ENCODE measurements around the gene KRT6A. TPM values are rescaled to one million over a fixed set of nuclear protein-coding genes. Genes with fewer than 3 reads are reported as not detected.
"Not testable (repeated sequence)": the region's sequence is repeated elsewhere in the genome, so short reads cannot be mapped to it uniquely, and the experiment has no call there.

Gene KRT6A
- total RNA-seq, 1 donor from 2014 or later: 1.9 TPM

GRCh38 chr12:52499806-52500560 lies 6.9 kb upstream of the KRT6A start:
- no peak for DNase-seq

DNA sequence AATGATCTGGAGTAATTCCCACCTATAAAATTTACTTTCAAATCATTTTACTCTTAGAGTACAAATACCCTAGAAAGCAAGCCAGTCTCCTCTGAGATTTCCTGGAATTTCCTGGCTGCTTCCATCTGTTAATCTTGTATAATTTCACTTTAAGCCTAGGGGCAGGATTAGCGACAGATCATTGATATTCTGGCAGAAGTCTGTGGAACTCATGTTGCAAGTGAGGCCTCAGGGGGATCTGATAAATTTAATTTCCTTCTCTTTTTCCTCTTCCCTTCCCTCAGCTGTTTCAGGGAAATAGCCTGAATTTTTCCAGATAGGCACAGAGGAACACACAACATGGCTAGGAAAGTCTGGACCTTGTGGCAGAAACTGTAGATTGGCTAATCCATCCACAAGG lies 5.9 kb upstream of the KRT6A start:
- no peak for DNase-seq

- no peak for DNase-seq
Observed at GRCh38 chr12:52497975-52498374, 4.9 kb upstream of the KRT6A start.

GRCh38 chr12:52496590-52497071 lies 3.6 kb upstream of the KRT6A start:
- no peak for DNase-seq

- no peak for DNase-seq
Observed at GRCh38 chr12:52496054-52496453, 3.0 kb upstream of the KRT6A start.

DNA sequence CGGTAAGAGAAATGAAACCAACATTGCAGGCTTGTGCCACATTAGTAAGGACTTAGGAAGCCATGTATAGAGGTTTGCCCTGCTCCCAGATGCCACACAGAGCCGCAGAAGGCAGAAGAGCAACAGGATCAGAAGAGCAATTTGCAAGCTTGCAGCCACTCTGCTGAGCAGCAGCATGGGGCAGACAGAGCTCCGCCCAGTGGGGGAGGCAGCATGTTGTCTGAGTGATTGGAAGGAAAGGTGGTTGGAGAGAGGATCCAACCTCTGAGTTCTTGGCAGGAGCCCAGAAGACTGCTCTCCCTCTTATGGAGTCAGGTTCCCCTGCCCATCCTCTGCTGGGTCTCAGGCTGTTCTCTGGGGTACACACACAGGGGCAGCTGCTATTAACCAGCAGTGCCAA lies 2.3 kb upstream of the KRT6A start:
- DNase-seq: no peak

DNA sequence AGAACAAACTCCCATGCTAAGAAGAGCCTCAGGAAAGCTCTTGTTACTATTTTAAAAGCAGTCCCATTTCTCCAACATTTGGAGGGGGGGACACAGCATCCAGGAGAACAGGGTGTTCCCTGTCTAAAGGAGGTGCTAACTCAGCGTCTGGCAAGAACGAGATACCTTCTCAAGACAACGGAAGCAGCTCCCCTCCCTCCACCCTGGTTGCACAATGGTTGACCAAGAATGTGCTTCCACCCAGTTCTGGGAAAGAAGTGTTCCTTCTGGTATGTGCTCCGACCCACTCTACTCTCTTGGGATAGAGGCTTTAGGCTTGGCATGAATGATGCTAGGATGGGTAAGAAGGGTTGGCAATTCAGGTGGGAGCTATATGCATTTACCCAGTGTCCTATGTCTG lies 1.5 kb upstream of the KRT6A start:
- no peak for DNase-seq

- DNase-seq: no peak
Observed at GRCh38 chr12:52494100-52494499, 1.0 kb upstream of the KRT6A start.

- not testable (repeated sequence) for DNase-seq
Observed at GRCh38 chr12:52492405-52492804, 652 bp downstream of the KRT6A start.

GRCh38 chr12:52491495-52491894 lies 1.6 kb downstream of the KRT6A start:
- not testable (repeated sequence) for DNase-seq

DNA sequence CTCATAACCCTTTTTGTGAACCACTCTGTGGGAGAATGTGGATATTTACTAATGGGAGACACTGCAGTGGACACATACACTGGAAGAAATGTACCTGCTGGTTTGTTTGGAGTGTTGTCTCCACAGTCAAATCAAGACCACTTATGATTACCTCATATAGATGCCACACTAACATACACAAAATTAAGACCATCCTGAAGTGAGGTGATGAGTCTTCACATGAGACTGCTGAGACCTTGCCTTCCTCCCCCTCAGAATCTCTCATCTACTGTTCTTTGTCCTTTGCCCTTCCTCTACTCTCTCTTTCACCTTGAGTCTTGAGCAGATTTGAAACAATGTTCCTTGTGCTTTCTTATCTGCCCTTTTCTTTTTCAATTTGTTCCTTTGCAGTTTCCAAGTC lies 4.3 kb downstream of the KRT6A start:
- DNase-seq: no peak

DNA sequence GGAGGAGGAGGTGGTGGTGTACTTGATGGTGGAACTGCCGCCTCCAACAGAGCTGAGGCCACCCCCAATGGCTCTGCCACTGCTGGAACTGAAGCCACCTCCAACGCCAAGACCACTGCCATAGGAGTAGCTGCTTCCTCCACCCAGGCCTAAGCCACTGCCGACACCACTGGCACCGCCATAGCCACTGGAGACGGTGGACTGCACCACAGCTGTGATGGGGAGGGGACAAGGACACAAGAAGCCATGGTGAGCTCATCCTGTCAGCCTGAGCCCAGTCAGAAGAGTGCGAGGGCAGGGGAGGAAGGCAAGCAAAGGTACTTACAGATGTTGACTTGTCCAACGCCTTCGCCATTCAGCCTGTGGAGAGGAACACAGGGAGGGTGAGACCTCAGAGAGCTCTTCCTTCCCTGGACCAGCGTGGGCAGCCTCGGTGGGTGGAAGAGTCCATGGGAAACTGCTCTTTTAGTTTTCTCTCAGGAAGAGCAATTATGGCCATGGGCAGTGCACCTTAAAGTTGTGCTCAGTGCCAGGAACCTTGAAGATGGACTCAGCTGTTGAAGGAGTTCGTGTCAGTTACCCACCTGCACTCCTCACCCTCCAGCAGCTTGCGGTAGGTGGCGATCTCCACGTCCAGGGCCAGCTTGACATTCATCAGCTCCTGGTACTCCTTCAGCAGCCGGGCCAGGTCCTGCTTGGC lies 5.2 kb downstream of the KRT6A start:
- DNase-seq: not testable (repeated sequence)

DNA sequence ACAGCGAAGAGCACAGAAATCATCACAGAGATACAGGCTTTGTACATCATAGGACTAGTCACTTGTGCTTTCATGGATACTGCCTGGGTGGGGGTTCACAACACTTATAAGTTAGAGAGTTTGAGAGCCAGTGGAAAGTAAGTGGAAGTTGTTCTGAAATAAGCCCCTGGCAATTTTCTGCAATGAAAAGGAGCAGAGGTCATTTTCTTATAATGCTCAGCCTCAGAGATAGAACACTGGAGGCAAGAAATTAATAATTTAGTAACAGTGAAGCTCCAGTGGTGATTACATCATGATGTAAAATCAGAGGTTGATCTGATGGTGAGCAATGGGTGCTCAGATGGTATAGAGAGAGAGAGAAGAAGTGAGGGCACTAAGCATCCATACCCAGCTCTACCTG lies 5.8 kb downstream of the KRT6A start:
- no peak for DNase-seq

DNA sequence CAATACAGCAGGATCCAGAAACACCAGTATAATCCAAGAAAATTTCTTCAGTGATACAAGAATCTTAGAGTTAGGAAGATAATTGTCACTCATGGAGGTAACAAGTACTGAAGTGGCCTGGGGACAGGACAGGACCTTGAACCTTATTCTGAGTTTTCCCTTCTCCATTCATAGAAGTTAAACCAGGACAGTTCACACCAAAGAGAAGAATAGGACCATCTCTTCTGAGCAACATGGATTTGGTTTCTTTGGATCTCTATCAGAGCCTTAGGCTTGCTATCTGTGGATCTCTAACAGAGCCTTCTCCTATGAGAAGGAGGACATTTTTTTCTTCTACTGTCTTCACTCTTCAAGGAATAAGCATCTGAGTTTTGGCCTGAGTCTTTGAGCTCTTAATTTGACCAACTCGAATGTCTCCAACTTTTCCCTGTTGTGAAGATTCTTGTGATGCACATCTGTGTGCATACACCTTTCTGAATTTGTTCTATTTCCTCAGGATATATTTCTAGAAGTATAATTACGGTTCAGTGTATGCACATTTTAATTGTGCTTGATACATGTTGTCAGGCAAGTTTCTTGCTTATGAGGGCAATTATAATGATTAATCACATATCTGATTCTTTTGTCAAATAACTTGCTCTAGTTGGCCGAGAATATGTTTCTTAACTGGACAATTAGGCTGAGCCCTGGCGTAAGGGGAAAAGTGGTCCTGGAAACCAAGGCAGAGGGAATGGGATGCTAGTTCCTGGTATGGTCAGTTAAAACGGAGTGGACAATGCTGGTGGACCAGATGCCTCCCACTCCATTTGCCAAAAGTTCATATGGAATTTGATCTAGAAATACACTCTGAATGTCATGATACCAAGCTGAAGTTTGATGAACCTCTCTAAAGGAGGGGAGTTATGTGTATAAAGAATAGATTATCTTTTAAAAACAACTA lies 6.6 kb downstream of the KRT6A start:
- no peak for DNase-seq

DNA sequence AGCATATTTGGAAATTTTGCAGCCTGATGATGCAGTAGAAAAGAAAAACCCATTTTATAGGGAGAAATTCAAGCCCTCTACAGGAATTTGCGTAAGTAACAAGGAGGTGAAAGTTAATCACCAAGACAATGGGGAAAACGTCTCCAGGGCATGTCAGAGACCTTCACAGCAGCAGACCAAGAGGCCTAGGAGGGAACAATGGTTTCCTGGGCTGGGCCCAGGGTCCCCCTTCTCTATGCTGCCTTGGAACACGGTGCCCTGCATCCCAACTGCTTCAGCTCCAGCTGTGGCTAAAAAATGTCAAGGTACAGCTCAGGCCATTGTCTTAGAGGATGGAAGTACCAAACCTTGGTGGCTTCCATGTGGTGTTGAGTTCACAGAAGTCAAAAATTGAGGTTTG lies 13.0 kb downstream of the KRT6A start:
- DNase-seq: no peak

DNA sequence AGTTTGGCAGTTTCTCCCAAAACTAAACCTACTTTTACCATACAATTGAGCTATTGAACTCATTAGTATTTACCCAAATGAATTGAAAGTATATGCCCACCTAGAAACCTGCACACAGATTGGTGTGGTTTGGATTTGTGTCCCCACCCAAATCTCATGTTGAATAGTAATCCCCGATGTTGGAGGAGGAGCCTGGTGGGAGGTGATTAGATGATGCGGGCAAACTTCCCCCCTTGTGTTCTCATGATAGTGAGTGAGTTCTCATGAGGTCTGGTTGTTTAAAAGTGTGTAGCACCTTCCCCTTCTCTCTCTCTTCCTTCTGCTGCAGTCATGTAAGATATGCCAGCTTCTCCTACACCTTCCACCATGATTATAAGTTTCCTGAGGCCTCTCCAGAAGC lies 15.4 kb downstream of the KRT6A start:
- no peak for DNase-seq

DNA sequence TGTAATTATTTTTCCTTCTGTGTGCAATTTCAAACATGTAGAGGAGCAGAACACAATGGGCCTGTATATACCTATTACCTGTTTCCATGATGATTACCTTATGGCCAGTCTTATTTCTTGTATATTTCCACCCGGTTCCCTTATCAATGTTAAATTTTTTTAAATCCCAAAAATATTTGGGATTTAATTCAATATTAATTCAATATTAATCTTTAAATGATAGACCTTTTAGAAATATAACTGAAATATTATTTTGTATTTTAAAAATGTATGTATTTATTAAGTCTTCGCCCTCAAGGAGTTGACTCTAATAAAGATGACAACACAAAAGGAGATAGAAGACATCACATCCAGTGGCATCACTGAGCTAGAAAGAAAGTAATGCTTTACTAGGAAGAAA lies 18.8 kb downstream of the KRT6A start:
- DNase-seq: no peak

GRCh38 chr12:52473768-52474167 lies 19.3 kb downstream of the KRT6A start, which contains the start of gene KRT6C:
TSS of gene KRT6C (minus strand) at chr12:52473805. CDS start at chr12:52473737, 68 bp downstream.
- DNase-seq: no peak

DNA sequence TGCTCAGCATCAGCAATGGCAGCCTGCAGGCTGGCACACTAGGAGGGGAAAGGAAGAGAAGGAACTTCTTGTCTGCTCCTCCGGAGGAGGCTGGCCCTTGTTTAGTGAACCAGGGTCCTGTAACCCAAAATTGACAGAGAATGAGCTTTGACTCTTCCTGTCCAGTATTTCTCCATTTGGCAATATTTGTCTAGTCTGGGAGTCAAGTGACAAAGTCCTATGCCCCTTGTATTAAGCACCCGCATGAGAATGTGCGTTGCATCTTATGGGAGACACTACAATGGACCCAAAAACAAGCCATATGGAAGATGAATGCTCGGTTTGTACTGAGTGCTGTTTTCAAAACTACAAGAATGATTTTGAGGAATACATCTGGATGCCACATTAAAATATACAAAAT lies 23.2 kb downstream of the KRT6A start:
- DNase-seq: no peak

DNA sequence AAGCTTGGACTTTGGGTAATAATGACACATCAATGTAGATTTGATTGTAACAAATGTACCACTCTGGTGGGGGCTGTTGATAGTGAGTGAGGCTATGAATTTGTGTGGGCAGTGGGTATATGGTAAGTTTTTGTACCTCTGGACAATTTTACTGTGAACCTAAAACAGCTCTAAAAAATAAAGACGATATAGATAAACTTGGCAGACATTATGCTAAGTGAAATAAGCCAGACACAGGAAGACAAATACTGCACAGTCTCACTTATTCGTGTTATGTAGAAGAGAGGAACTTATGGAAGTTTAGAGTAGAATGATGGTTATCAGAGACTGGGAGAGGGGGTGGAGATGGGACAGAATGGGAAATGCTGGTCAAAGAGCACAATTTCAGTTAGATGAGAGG lies 28.2 kb downstream of the KRT6A start:
- no peak for DNase-seq

GRCh38 chr12:52461693-52462092 lies 31.4 kb downstream of the KRT6A start:
- no peak for DNase-seq

DNA sequence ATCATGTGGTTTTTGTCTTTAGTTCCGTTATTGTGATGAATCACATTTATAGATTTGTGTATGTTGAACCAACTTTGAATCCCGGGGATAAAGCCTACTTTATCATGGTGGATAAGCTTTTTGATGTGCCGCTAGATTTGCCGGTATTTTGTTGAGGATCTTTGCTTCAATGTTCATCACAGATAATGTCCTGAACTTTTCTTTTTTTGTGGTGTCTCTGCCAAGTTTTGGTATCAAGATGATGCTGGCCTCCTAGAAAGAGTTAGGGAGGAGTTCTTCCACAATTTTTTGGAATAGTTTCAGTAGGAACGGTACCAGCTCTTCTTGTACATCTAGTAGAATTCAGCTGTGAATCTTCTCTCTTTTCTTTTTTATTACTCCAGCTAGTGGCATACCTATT lies 34.2 kb downstream of the KRT6A start:
- DNase-seq: no peak

- no peak for DNase-seq
Observed at GRCh38 chr12:52455821-52456220, 37.2 kb downstream of the KRT6A start.

Data from dermis blood vessel endothelial cell (primary cell).